Astrocyte of the cerebellum (primary cell): Measurements from ENCODE around the gene SMCHD1.
"Not testable (repeated sequence)": the region's sequence is repeated elsewhere in the genome, so short reads cannot be mapped to it uniquely, and the experiment has no call there.

Experiments used
- DNase-seq: peaks from one replicate; pipeline ENCODE4 v3.0.0-alpha.2; 2011; ENCODE audit warnings: low read depth
- H3K4me3 ChIP-seq: 2 replicates; pipeline ENCODE4 v1.5.1; 2011; ENCODE audit warnings: mild to moderate bottlenecking, low read depth, low read length, moderate library complexity
- in situ Hi-C: cut with HindIII; loops from 2 replicates; pipeline ENCODE4 v1.10.0; 2017; ENCODE audit warnings: low sequenced_read_pairs
- TF ChIP-seq, protein P1 (sequence below): IDR thresholded peaks from 2 replicates; pipeline ENCODE4 v1.5.1; 2012; ENCODE audit warnings: low read length, low read depth, moderate library complexity, mild to moderate bottlenecking; ENCODE audit errors: missing control alignments

Gene SMCHD1

DNA sequence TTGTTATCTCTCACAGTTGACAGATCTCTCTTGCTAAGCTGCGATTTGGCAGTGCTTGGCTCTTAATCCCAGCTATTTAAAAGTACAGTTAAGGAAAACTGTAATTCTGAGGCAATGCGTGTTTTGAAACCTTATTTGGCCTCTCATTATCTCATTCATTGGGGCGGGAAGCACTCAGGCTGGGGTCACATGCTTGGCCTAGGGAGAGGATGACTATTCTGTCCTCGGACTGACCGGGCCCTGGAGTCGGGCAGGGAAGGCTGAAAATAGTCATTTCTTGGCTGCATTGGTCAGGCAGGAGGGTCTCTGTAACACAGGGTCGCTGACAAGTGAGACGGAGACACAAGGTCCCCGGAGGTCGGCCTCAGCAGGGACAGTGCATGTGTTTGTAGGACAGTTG, 171.1 kb downstream of the SMCHD1 start:
- TF ChIP-seq, protein P1, sequence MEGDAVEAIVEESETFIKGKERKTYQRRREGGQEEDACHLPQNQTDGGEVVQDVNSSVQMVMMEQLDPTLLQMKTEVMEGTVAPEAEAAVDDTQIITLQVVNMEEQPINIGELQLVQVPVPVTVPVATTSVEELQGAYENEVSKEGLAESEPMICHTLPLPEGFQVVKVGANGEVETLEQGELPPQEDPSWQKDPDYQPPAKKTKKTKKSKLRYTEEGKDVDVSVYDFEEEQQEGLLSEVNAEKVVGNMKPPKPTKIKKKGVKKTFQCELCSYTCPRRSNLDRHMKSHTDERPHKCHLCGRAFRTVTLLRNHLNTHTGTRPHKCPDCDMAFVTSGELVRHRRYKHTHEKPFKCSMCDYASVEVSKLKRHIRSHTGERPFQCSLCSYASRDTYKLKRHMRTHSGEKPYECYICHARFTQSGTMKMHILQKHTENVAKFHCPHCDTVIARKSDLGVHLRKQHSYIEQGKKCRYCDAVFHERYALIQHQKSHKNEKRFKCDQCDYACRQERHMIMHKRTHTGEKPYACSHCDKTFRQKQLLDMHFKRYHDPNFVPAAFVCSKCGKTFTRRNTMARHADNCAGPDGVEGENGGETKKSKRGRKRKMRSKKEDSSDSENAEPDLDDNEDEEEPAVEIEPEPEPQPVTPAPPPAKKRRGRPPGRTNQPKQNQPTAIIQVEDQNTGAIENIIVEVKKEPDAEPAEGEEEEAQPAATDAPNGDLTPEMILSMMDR: no peak
- no peak overlapping the region for H3K4me3 ChIP-seq
- in situ Hi-C loops: loop anchor here (5.0 kb wide), 1 partner anchor 91 kb away; no protein-coding TSS in a partner anchor
- no peak for DNase-seq

DNA sequence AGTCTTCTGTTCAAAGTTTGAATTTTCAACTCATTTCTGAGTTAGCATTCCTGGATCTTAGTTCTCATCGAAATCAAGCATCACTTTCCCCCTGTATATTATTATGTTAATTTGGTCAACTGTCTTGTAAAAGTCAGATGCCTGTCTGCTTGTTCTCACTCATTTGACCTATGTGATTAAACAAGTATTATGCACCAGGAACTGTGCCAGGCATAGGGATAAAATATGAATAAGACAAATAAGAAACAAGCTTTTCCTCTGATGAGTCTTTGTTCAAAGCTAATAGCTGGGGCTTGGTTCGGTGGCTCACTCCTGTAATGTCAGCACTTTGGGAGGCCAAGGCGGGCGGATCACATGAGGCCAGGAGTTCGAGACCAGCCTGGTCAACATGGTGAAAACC, 171.5 kb downstream of the SMCHD1 start:
- no peak overlapping the region for H3K4me3 ChIP-seq
- DNase-seq: no peak
- in situ Hi-C loops: loop anchor here (5.0 kb wide), 1 partner anchor 90 kb away; no protein-coding TSS in a partner anchor
- TF ChIP-seq, protein P1: no peak

DNA sequence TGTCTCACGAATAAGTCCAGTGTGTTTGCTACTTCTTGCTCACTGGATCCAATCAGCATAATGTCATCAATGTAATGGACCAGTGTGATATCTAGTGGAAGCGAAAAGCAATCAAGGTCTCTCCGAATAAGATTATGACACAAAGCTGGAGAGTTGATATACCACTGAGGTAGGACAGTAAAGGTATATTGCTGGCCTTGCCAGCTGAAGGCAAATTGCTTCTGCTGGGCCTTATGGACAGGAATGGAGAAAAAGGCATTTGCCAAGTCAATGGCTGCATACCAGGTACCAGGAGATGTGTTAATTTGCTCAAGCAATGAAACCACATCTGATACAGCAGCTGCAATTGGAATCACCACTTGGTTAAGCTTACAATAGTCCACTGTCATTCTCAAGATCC, 180.6 kb downstream of the SMCHD1 start:
- in situ Hi-C loops, DNase-seq, H3K4me3 ChIP-seq: not testable (repeated sequence)

DNA sequence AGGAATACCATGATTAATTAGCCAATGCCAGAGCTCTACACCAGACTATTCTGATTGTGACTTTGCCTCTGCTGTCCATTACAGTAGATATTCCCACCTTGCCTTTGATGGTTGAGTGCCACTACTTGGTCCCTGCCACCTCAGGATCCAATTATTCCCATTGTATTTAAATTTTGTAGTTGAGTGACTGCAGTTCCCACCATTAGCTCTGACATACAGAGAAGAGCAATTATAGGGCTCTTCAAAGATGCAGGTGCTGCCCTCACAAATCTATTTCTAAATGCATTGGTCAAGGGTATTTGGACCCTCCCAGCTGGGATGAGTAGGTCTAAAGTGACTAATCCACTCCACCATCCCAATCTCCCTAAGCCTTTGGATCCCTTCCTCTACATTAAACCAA, 181.8 kb downstream of the SMCHD1 start:
- H3K4me3 ChIP-seq, in situ Hi-C loops, DNase-seq: not testable (repeated sequence)

DNA sequence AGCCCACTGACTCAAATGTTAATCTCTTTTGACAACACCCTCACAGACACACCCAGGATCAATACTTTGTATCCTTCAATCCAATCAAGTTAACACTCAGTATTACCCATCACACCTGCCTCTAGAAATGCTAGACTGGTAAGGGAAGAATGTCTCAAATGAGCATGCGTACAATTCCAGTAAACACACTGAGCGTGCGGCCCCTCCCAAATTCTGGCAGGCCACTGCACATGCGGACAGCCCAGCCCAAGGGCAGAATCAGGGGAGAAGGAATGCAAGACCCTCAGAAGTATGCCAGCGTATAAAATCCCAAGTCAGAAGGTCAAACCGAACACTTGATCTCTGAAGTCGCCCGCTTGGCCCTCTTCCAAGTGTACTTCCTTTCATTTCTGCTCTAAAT, 183.7 kb downstream of the SMCHD1 start:
- no peak for DNase-seq
- TF ChIP-seq, protein P1: no peak
- no peak overlapping the region for H3K4me3 ChIP-seq
- in situ Hi-C loops: no loop called here

DNA sequence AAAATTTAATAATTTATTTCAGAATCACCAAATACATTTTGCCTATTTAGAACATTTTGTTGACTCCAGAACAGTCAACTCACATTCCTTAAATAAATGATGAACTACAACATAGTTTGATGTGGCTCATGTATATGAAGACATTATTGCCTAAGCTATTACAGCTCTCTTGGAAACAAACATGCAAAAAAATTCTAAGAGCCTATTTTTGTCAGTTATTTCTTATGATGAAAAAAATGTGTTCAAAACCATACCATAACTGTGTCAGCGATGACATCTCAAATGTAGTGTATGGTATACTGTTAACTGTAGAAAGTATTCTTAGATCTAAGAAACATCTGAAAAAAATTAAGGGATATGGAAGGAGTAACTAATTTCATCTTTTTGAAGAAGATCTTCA, 185.0 kb downstream of the SMCHD1 start:
- in situ Hi-C loops: no loop called here
- TF ChIP-seq, protein P1: no peak
- DNase-seq: no peak
- no peak overlapping the region for H3K4me3 ChIP-seq

DNA sequence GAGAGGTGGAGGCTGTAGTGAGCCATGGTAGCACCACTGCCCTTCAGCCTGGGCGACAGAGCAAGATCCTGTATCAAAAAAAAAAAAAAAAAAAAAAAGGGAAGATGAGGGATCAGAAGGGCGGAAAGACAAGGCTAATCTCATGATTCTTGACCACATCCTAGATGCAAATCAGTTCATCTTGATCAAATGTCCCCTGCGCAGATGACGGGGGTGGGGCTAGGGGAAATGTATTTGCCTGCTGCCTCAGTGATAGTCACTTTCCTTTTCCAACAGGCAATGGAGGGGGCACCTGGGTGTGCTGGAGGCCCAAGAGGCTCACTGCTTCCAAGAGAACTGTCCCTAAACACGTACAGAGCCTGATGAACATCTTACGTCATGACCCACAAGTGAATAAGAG, 187.6 kb downstream of the SMCHD1 start:
- in situ Hi-C loops: no loop called here
- TF ChIP-seq, protein P1: no peak
- no peak for DNase-seq
- no peak overlapping the region for H3K4me3 ChIP-seq

DNA sequence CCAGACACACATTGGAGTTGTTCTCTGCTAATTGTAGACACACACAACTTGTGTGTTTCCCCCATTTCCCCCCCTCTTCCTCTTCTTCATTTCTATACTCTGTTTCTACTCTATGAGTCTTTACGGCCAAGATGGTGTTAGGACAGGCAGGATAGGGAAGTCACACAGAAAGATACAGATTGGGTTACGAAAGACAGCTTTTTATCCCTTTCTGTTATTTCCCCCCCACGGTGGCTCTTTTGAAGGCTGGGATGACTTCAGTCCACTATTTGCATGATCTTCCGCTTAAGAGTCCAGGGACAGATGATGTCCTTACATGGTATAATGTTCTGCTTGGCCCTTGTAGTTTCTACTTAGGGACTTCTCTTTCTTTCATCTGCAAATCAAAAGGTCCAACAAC, 189.6 kb downstream of the SMCHD1 start:
- no peak for DNase-seq
- in situ Hi-C loops: no loop called here
- no peak overlapping the region for H3K4me3 ChIP-seq
- TF ChIP-seq, protein P1: no peak
